Activated CD4-positive, alpha-beta T cell treated with anti-CD3 and anti-CD28 coated beads, Interleukin-2, amount 10 ng/mL, durations not matched to agents 7 days and 5 days (primary cell): ENCODE measurements around the gene PIGU. TPM values are rescaled to one million over a fixed set of nuclear protein-coding genes. Genes with fewer than 3 reads are reported as not detected.

Experiments used
- CTCF ChIA-PET: fragments of 350-600 bp; sonication (Branson Sonifier 250); formaldehyde crosslinking; loops from one replicate; lab custom pipeline; 2021; ENCODE audit warnings: antibody characterized with exemption; lab: Charles Lee
- POLR2A ChIA-PET: fragments of 350-600 bp; sonication (Branson Sonifier 250); formaldehyde crosslinking; loops from one replicate; lab custom pipeline; 2021; ENCODE audit warnings: antibody characterized with exemption; lab: Charles Lee
- DNase-seq: peaks from one replicate; pipeline ENCODE4 v3.0.0-alpha.2; 2020
- H3K27ac Mint-ChIP-seq: one replicate; pipeline ENCODE4 v1.8.0; 2021; ENCODE audit warnings: mild to moderate bottlenecking, moderate library complexity, mixed read lengths
- H3K27me3 Mint-ChIP-seq: one replicate; pipeline ENCODE4 v1.8.0; 2021; ENCODE audit warnings: mixed read lengths
- H3K36me3 Mint-ChIP-seq: one replicate; pipeline ENCODE4 v1.8.0; 2021; ENCODE audit warnings: low read depth, mixed read lengths
- H3K4me1 Mint-ChIP-seq: one replicate; pipeline ENCODE4 v1.8.0; 2021; ENCODE audit warnings: mixed read lengths
- H3K4me3 Mint-ChIP-seq: one replicate; pipeline ENCODE4 v1.8.0; 2021; ENCODE audit warnings: mild to moderate bottlenecking, moderate library complexity, mixed read lengths
- H3K9me3 Mint-ChIP-seq: one replicate; pipeline ENCODE4 v1.8.0; 2021; ENCODE audit warnings: mixed read lengths
- total RNA-seq, 2 experiments: library from RNA; stranded (reverse); gene quantifications; one replicate each; pipeline ENCODE4 v1.2.3, GENCODE V29; 2021

Gene PIGU
- total RNA-seq, 2 experiments from 2014 or later = 18.7 to 21.6 TPM

DNA sequence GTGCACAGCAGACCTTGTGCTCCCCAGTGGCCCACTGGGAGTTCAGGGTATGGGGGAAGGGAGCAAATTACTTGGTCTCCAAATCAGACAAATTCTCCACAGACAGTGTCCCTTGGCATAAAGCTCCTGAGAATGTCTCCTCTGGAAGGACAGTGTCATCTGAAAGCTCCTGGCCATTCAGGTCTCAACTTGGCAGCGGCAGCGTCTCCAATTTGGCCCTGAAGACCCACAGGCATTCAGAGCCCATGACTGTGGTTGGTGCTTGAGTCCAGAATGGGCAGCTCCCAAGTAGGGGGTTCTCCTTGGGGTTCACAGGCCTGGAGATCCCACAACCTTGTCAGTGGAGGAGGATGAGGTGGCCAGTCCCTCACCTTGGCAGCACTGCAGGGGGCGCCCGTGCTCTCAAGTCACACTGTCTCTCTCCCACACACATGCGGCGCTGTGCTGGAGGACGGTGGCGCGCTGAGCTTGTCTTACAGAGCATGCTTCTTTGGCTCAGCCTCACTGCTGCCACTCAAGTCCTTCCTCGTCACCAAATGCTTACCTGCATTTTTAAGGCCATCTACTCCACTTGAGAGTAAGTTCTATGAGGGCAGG is 140.0 kb downstream of the PIGU start:
- Mint-ChIP-seq H3K36me3 (peaks cover 28% of the 10 kb centered on the region), H3K27ac (no peak overlapping the region), H3K9me3 (no peaks in the 10 kb centered on the region), H3K4me1 (peaks cover 7% of the 10 kb centered on the region), H3K4me3 (no peak overlapping the region), H3K27me3 (no peaks in the 10 kb centered on the region)
- CTCF ChIA-PET = interaction anchor here (0.8 to 1.3 kb wide), 2 partner anchors 31 to 224 kb away, joined by 3 to 8 read pairs; no protein-coding TSS in a partner anchor
- peak; percentile 44 for DNase-seq
- POLR2A ChIA-PET = no interaction called here

DNA sequence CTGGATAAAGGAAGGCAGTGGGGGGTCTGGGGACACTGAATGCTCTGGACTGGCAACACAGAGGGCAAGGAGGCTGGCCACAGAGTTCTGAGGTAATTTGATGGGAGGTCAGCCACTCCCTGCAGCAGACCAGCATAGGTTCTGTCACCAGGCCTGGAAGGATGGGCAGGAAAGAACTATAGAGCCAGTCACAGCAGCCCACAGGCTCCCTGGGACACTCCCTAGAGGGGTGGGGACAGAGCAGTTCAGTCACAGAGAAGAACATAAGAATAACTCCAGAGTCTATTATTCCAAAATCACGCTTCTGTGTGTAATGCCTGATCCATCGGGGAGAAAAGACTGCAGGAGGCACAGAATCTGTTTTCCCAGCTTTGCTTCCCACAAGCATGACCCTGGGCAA is 141.0 kb downstream of the PIGU start:
- H3K9me3 Mint-ChIP-seq = no peaks in the 10 kb centered on the region
- DNase-seq = no peak
- H3K4me1 Mint-ChIP-seq = no peaks in the 10 kb centered on the region
- peaks cover 25% of the 10 kb centered on the region for H3K36me3 Mint-ChIP-seq
- no peak overlapping the region for H3K27ac Mint-ChIP-seq
- POLR2A ChIA-PET = no interaction called here
- CTCF ChIA-PET = interaction anchor here (1.3 kb wide), 1 partner anchor 223 kb away, joined by 8 read pairs; no protein-coding TSS in a partner anchor
- H3K27me3 Mint-ChIP-seq = no peaks in the 10 kb centered on the region
- H3K4me3 Mint-ChIP-seq = no peak overlapping the region

DNA sequence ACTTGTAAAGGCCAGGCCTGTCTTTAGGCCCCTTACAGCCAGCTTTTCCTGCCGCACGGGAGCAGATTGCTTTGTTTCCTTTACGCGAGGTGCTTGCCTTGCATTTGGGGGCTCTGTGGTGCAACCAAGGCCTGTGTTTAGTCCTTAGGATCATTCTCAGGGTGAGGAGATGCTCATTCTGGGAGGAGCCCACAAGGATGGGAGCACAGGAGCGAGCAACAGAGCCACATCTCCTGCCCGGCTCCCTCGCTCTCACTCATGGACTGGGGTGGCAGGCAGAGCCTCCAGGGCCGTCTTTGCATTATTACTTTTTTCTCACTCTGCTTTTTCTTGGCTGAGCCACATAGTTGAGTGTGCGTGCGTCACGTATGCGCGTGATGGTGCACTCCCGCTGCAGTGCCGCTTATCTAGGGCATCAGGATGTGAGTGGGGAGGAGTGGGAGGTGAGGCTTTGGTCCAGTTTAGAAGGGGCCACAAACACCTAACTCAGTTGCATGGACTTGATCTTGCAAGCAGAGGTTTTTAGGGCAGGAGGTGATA is 141.5 kb downstream of the PIGU start:
- no peaks in the 10 kb centered on the region for H3K4me1 Mint-ChIP-seq
- no peak for DNase-seq
- H3K27ac Mint-ChIP-seq = no peak overlapping the region
- H3K9me3 Mint-ChIP-seq = no peaks in the 10 kb centered on the region
- no peak overlapping the region for H3K4me3 Mint-ChIP-seq
- no peaks in the 10 kb centered on the region for H3K27me3 Mint-ChIP-seq
- H3K36me3 Mint-ChIP-seq = peaks cover 23% of the 10 kb centered on the region
- ChIA-PET POLR2A (no interaction called here), CTCF (interaction anchor here (0.5 kb wide), 2 partner anchors 62 to 344 kb away, joined by 3 read pairs; no protein-coding TSS in a partner anchor)

DNA sequence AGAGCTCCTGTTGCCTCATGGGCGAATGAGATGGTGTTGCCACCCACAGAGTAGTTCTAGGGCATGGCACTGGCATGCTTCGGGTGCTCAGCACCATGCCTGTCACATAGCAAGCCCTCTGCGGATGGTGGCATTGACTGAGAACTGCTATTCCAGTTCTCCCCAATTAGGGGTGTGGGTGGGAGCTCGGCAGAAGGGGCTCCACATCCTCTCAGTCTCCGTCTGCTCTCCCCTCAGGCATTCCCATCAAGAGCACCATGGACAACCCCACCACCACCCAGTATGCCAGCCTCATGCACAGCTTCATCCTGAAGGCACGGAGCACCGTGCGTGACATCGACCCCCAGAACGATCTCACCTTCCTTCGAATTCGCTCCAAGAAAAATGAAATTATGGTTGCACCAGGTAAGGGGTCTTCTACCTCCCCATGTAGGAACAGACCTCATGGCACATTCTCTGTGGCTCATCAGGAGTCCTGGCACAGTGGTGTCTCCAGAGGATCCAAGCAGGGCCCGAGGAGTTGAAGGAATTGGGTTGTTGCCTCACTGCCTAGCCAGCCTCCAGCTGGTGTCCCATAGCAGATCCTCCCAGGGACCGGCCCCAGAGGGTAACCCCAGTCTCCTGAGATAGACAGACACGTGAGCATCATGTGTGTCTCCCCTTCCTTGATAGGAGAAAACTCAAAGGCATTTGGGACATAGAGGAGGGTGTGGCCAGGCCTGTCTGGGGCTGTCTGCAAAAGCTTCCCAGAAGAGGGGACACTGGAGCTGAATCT is 142.3 kb downstream of the PIGU start:
- Mint-ChIP-seq H3K4me1 (no peaks in the 10 kb centered on the region), H3K4me3 (no peak overlapping the region), H3K27me3 (no peaks in the 10 kb centered on the region), H3K36me3 (peaks cover 22% of the 10 kb centered on the region), H3K9me3 (no peaks in the 10 kb centered on the region), H3K27ac (no peak overlapping the region)
- CTCF ChIA-PET = interaction anchor here (0.5 to 1.9 kb wide), 5 partner anchors 18 to 343 kb away, joined by 3 to 8 read pairs (median 3); partner anchors contain the start of gene DYNLRB1
- POLR2A ChIA-PET = no interaction called here
- DNase-seq = no peak

DNA sequence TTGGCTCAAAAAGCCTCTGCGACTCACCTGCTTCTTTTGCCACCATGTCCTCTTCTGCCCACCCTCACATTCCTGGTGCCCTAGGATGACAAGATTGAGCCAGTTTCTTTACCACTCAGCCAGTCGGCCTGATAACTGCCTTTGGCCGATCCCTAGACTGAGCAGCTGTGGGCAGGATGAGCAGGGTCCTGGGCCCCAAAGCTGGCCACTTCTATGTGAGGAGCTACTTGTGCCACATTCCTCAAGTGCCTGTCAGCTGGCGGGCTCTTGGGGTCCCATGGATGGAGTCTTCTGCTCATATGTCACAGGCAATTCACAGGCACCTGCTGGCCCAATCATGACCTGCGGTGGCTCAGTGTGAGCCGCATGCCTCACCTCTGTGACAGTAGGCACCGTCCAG is 144.1 kb downstream of the PIGU start:
- CTCF ChIA-PET = interaction anchor here (0.6 to 4.0 kb wide), 3 partner anchors 175 to 330 kb away, joined by 3 to 23 read pairs (median 3); no protein-coding TSS in a partner anchor
- H3K36me3 Mint-ChIP-seq = peaks cover 30% of the 10 kb centered on the region

DNA sequence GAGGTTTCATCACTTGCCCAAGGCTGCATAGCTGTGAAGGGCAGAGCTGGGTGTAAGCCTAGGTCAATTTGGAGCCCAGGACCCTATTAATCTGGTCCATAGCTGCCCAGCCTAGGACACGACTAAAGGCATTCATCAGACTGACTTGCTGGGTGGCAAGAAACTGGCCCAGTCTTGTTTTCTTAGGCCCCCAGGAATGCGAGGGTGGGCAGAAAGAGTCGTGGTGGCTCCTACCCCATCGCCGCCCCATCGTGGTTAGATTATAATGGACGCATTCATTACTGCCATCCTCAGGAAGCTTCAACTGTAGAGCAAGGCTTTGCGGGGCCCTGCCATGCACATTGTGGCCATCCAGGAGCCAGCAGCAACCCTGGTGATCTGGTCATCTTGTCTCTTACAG is 144.6 kb downstream of the PIGU start:
- POLR2A ChIA-PET = no interaction called here
- Mint-ChIP-seq H3K4me1 (no peaks in the 10 kb centered on the region), H3K27ac (no peak overlapping the region), H3K4me3 (no peak overlapping the region), H3K27me3 (no peaks in the 10 kb centered on the region), H3K36me3 (peaks cover 32% of the 10 kb centered on the region), H3K9me3 (no peaks in the 10 kb centered on the region)
- DNase-seq = no peak
- CTCF ChIA-PET = interaction anchor here (0.6 to 4.0 kb wide), 4 partner anchors 15 to 330 kb away, joined by 3 to 23 read pairs (median 3); no protein-coding TSS in a partner anchor

More for the DNA sequence above, 144.1 kb downstream of the PIGU start:
- Mint-ChIP-seq H3K9me3 (no peaks in the 10 kb centered on the region), H3K27me3 (no peaks in the 10 kb centered on the region), H3K4me3 (no peak overlapping the region), H3K4me1 (no peaks in the 10 kb centered on the region), H3K27ac (no peak overlapping the region)
- POLR2A ChIA-PET = no interaction called here
- no peak for DNase-seq

DNA sequence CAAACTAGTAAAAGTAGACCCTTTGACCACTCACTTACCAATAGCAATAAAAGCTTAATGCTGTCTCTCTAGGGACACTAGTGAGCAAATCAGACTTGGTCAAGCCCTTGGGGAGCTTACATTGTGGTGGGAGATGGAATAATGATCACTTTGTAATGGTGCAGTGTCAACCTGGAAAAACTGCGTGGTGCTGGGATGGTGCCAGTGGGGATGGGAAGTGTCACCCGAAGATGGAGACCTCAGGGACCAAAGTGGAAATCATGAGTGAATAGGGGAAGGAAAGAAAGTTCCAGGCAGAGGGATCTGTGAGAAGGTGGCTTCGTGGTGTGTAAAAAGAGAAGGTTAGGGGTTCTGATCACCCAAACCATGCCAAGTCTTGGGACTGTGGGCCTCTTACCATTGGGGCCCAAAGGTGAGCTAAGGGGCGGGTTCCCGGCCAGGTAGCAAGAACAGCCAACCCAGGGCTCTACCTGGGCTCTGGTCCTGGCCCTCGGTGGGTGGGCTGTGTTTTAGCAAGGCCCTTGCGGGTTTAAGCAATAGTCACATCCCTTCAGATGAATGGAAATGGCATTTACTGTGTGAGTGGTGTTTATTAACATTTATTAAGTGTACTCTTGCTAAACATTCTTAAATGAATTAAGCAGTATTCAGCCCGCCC is 145.2 kb downstream of the PIGU start:
- Mint-ChIP-seq H3K4me1 (no peaks in the 10 kb centered on the region), H3K9me3 (no peaks in the 10 kb centered on the region), H3K27me3 (no peaks in the 10 kb centered on the region), H3K36me3 (peaks cover 36% of the 10 kb centered on the region), H3K4me3 (no peak overlapping the region), H3K27ac (no peak overlapping the region)
- POLR2A ChIA-PET = no interaction called here
- no peak for DNase-seq
- CTCF ChIA-PET = interaction anchor here (1.0 to 4.0 kb wide), 3 partner anchors 13 to 219 kb away, joined by 3 to 23 read pairs (median 5); no protein-coding TSS in a partner anchor

DNA sequence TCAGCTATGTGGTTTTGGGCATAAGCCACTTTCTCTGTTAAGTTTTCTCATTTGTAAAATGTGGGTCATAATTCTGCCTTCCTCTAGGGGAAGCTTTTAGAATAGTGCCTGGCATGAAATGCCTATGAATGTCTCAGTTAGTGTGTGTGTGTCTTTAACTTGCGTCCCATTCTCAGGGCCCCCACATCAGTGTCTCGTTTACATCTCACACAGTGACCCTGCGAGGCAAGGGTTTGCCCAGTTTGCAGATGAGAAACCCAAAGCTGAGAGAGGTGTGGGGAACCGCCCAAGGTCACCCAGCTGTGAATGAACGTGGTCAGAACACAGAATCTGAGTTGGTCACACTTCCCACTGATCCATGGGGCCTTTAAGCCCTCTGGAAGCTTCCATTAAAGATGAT is 146.6 kb downstream of the PIGU start:
- Mint-ChIP-seq H3K27ac (peak overlapping the region; percentile 7), H3K27me3 (no peaks in the 10 kb centered on the region), H3K36me3 (peaks cover 35% of the 10 kb centered on the region), H3K4me3 (no peak overlapping the region), H3K4me1 (no peaks in the 10 kb centered on the region), H3K9me3 (no peaks in the 10 kb centered on the region)
- POLR2A ChIA-PET = no interaction called here
- no peak for DNase-seq
- CTCF ChIA-PET = interaction anchor here (0.6 to 4.0 kb wide), 3 partner anchors 15 to 713 kb away, joined by 3 to 23 read pairs (median 3); no protein-coding TSS in a partner anchor

DNA sequence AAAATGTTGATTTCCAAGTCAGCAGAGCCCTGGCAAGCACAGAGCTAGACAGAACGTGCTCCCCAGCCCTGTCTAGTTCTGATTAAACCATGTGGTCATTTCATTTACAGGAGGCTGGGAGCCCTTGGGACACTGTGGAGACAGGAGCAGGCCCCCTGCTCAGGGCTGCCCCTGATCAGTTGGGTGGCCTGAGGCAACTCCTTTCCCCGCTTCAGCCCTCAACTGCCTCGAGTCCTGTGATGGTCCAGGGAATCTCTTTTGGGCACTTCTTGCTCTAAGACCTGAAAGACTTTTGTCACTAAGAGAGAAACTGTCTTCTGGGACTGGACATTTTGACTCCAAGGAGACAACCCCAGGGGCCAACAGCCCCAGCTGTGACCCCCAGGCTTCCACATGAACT is 147.2 kb downstream of the PIGU start:
- Mint-ChIP-seq H3K36me3 (peaks cover 30% of the 10 kb centered on the region), H3K4me1 (no peaks in the 10 kb centered on the region), H3K27me3 (no peaks in the 10 kb centered on the region), H3K9me3 (no peaks in the 10 kb centered on the region), H3K4me3 (no peak overlapping the region), H3K27ac (no peak overlapping the region)
- no peak for DNase-seq
- ChIA-PET POLR2A (no interaction called here), CTCF (interaction anchor here (4.0 kb wide), 1 partner anchor 217 kb away, joined by 23 read pairs; no protein-coding TSS in a partner anchor)

DNA sequence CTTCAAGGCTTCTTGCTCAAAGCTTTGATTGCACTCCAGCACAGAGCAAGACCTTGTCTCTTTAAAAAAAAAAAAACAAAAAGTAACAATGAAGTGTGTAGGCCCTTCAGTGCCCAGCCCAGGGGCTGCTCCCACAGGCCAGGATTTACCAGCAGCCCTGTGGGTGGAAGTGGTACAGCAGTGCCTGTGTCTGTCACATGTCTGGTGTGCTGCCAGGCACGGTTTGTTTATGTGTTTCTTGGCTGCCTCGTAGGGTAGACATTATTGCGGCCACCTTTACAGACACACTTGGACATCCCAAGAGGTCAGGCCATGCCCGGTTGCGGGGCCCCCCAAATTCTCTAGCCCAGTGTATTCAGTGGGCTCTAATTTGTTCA is 148.0 kb downstream of the PIGU start:
- peaks cover 4% of the 10 kb centered on the region for H3K4me1 Mint-ChIP-seq
- H3K4me3 Mint-ChIP-seq = no peak overlapping the region
- peaks cover 30% of the 10 kb centered on the region for H3K36me3 Mint-ChIP-seq
- POLR2A ChIA-PET = no interaction called here
- H3K27ac Mint-ChIP-seq = no peak overlapping the region
- no peaks in the 10 kb centered on the region for H3K27me3 Mint-ChIP-seq
- H3K9me3 Mint-ChIP-seq = no peaks in the 10 kb centered on the region
- CTCF ChIA-PET = interaction anchor here (4.0 kb wide), 1 partner anchor 216 kb away, joined by 23 read pairs; no protein-coding TSS in a partner anchor
- DNase-seq = no peak

DNA sequence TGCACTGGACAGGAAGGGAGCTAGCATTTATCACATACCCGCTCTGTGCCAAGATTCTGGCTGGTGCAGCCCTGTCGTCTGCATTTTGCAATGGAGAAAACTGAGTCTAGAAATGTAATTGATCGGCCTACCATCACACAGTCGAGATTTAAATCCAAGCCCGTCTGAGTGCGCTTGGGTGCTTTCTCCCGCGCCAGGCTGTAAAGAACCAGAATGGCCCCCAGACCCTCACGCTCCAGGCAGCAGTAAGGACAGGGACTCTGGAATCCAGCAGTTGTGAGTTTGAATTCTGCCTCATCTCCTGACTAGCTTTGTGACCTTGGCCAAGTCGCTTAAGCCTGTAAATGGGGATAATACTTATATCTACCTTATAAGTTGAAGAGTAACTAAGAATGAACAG is 149.9 kb downstream of the PIGU start:
- Mint-ChIP-seq H3K4me3 (no peak overlapping the region), H3K27me3 (no peaks in the 10 kb centered on the region), H3K4me1 (peaks cover 9% of the 10 kb centered on the region), H3K27ac (no peak overlapping the region), H3K9me3 (no peaks in the 10 kb centered on the region), H3K36me3 (peaks cover 35% of the 10 kb centered on the region)
- ChIA-PET POLR2A (no interaction called here), CTCF (interaction anchor here (0.6 kb wide), 1 partner anchor 584 kb away, joined by 4 read pairs; no protein-coding TSS in a partner anchor)
- DNase-seq = no peak

DNA sequence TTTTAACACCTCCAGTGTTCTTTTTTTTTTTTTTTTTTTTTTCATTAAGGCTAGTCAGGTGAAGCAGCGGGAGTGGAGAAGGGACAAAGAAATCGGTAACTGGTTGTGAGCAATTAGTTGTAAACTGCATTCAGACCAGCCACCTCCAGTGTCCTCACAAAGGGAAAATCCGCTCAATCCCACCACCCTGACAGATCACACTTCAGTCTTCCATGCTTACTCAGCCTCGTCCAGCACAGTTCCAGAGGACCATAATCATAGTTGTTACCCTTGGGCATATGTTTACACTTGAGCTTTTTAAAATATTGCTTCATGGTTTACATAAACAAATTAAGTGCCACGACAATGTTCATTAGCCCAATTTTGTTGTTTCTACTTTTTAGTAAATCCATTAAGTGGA is 150.4 kb downstream of the PIGU start:
- Mint-ChIP-seq H3K4me1 (peaks cover 12% of the 10 kb centered on the region), H3K36me3 (peaks cover 34% of the 10 kb centered on the region), H3K27ac (no peak overlapping the region), H3K27me3 (no peaks in the 10 kb centered on the region), H3K4me3 (no peak overlapping the region), H3K9me3 (no peaks in the 10 kb centered on the region)
- ChIA-PET POLR2A (no interaction called here), CTCF (no interaction called here)
- no peak for DNase-seq
